Cardiac muscle cell (in vitro differentiated cells and primary cell): Measurements from ENCODE around the gene TTLL6. TPM values are rescaled to one million over a fixed set of nuclear protein-coding genes. Genes with fewer than 3 reads are reported as not detected.

Experiments used
- DNase-seq, 2 donors: peaks; one replicate each; pipeline versions ENCODE4 v3.0.0 to v3.0.0-alpha.2; 2010 to 2017; ENCODE audit warnings: low read depth in 1 of 2, low spot score in 1 of 2
- H3K27ac ChIP-seq: fragments of 200-600 bp; sonication (generic); 2 replicates; pipeline ENCODE4 v1.5.1; 2016
- H3K27me3 ChIP-seq: fragments of 200-600 bp; sonication (generic); 2 replicates; pipeline ENCODE4 v1.6.0; 2016; ENCODE audit warnings: control low read depth
- H3K36me3 ChIP-seq: fragments of 200-600 bp; sonication (generic); 2 replicates; pipeline ENCODE4 v1.5.1; 2016; ENCODE audit warnings: control low read depth
- H3K4me1 ChIP-seq: fragments of 200-600 bp; sonication (generic); 2 replicates; pipeline ENCODE4 v1.8.1; 2017; ENCODE audit warnings: low read depth, mild to moderate bottlenecking, mixed run types
- H3K4me3 ChIP-seq: fragments of 200-600 bp; sonication (generic); 2 replicates; pipeline ENCODE4 v1.5.1; 2016; ENCODE audit warnings: mild to moderate bottlenecking
- H3K9me3 ChIP-seq: fragments of 200-600 bp; sonication (generic); 2 replicates; pipeline ENCODE4 v1.5.1; 2017; ENCODE audit warnings: low read depth, mild to moderate bottlenecking, control low read depth
- CTCF ChIP-seq: IDR thresholded peaks from 2 replicates; pipeline ENCODE4 v1.5.1; 2012; ENCODE audit warnings: low read depth, mild to moderate bottlenecking, low read length
- polyA plus RNA-seq: library from polyadenylated mRNA; unstranded; fragments of >200 nt; fragmentation: Nextera tagmentation; extraction: Ambion mirVana; gene quantifications from 2 replicates; pipeline ENCODE4 v1.2.1, GENCODE V29; 2016
- total RNA-seq: library from RNA; depleted of rRNA; stranded (reverse); fragments of >200 nt; gene quantifications from 2 replicates; pipeline ENCODE4 v1.2.3, GENCODE V29; 2016

Gene TTLL6
- total and polyA plus RNA-seq, 2 experiments from 2014 or later: 0.03 TPM; not detected in 1

GRCh38 chr17:48751172-48751571, 65.9 kb downstream of the TTLL6 start:
- peaks cover 100% of the 10 kb centered on the region for H3K27me3 ChIP-seq
- TF ChIP-seq CTCF: no peak
- DNase-seq: no peak
- no peaks in the 10 kb centered on the region for H3K4me1 ChIP-seq
- H3K36me3 ChIP-seq: no peaks in the 10 kb centered on the region
- H3K9me3 ChIP-seq: no peaks in the 10 kb centered on the region
- no peak overlapping the region for H3K4me3 ChIP-seq
- no peak overlapping the region for H3K27ac ChIP-seq

- no peak for DNase-seq
- Histone ChIP-seq H3K4me1 (no peaks in the 10 kb centered on the region), H3K36me3 (no peaks in the 10 kb centered on the region), H3K4me3 (no peak overlapping the region), H3K27ac (no peak overlapping the region), H3K9me3 (no peaks in the 10 kb centered on the region), H3K27me3 (peaks cover 100% of the 10 kb centered on the region)
- no peak for TF ChIP-seq CTCF
Observed at GRCh38 chr17:48749621-48750553, 67.1 kb downstream of the TTLL6 start.

- DNase-seq: no peak
- Histone ChIP-seq H3K9me3 (no peaks in the 10 kb centered on the region), H3K36me3 (no peaks in the 10 kb centered on the region), H3K4me3 (no peak overlapping the region), H3K27me3 (peaks cover 100% of the 10 kb centered on the region), H3K27ac (no peak overlapping the region), H3K4me1 (no peaks in the 10 kb centered on the region)
- no peak for TF ChIP-seq CTCF
Observed at GRCh38 chr17:48748718-48749566, 68.1 kb downstream of the TTLL6 start.

GRCh38 chr17:48747445-48748363, 69.3 kb downstream of the TTLL6 start:
- DNase-seq: no peak

More at GRCh38 chr17:48747445-48748363, 69.3 kb downstream of the TTLL6 start:
- Histone ChIP-seq H3K27ac (no peak overlapping the region), H3K27me3 (peaks cover 100% of the 10 kb centered on the region), H3K4me3 (no peak overlapping the region), H3K9me3 (no peaks in the 10 kb centered on the region), H3K4me1 (no peaks in the 10 kb centered on the region), H3K36me3 (no peaks in the 10 kb centered on the region)
- no peak for TF ChIP-seq CTCF
